H9 (cell line): ENCODE results near the gene DYNLRB1. TPM values are rescaled to one million over a fixed set of nuclear protein-coding genes. Genes with fewer than 3 reads are reported as not detected.

Source experiments
- DNase-seq: peaks from one replicate; pipeline ENCODE4 v3.0.0-alpha.2; 2017
- H2AFZ ChIP-seq: one replicate; pipeline ENCODE4 v1.6.1; 2013; ENCODE audit warnings: mild to moderate bottlenecking, low read length, control low read depth, moderate library complexity
- H2AK5ac ChIP-seq: 2 replicates; pipeline ENCODE4 v1.6.1; 2013; ENCODE audit warnings: low read length, control low read depth, mixed read lengths; ENCODE audit not compliant: insufficient read length
- H2BK120ac ChIP-seq: one replicate; pipeline ENCODE4 v1.6.1; 2013; ENCODE audit warnings: low read depth, mild to moderate bottlenecking, low read length, control low read depth, inconsistent platforms; ENCODE audit not compliant: poor library complexity, severe bottlenecking
- H2BK12ac ChIP-seq: 2 replicates; pipeline ENCODE4 v1.6.1; 2013; ENCODE audit warnings: low read length, control low read depth, mixed read lengths, low read depth; ENCODE audit not compliant: insufficient read length
- H2BK15ac ChIP-seq: 2 replicates; pipeline ENCODE4 v1.6.1; 2013; ENCODE audit warnings: low read depth, low read length, control low read depth
- H2BK20ac ChIP-seq: one replicate; pipeline ENCODE4 v1.6.1; 2013; ENCODE audit warnings: low read depth, mild to moderate bottlenecking, low read length, control low read depth, inconsistent platforms; ENCODE audit not compliant: poor library complexity, severe bottlenecking
- H2BK5ac ChIP-seq: 2 replicates; pipeline ENCODE4 v1.6.1; 2013; ENCODE audit warnings: low read length, control low read depth, mixed read lengths; ENCODE audit not compliant: insufficient read length
- H3K14ac ChIP-seq: 2 replicates; pipeline ENCODE4 v1.6.1; 2013; ENCODE audit warnings: low read length, control low read depth; ENCODE audit not compliant: insufficient read depth
- H3K18ac ChIP-seq: 2 replicates; pipeline ENCODE4 v1.6.1; 2013; ENCODE audit warnings: low read depth, mild to moderate bottlenecking, mixed read lengths, low read length, control low read depth; ENCODE audit not compliant: insufficient read length
- H3K23ac ChIP-seq: 2 replicates; pipeline ENCODE4 v1.6.1; 2013; ENCODE audit warnings: low read length, control low read depth, mixed read lengths, low read depth; ENCODE audit not compliant: insufficient read length
- H3K23me2 ChIP-seq: 2 replicates; pipeline ENCODE4 v1.6.1; 2013; ENCODE audit warnings: low read depth, mild to moderate bottlenecking, mixed read lengths, low read length, control low read depth; ENCODE audit not compliant: insufficient read length, poor library complexity, severe bottlenecking
- H3K27ac ChIP-seq: 2 replicates; pipeline ENCODE4 v1.5.1; 2013; ENCODE audit warnings: low read length, control low read depth, mixed read lengths, low read depth; ENCODE audit not compliant: insufficient read length
- H3K27me3 ChIP-seq: 2 replicates; pipeline ENCODE4 v1.6.1; 2013; ENCODE audit warnings: low read length, control low read depth, inconsistent platforms; ENCODE audit not compliant: insufficient read depth
- H3K4ac ChIP-seq: 2 replicates; pipeline ENCODE4 v1.6.1; 2013; ENCODE audit warnings: low read depth, mild to moderate bottlenecking, control low read depth, inconsistent platforms, low read length, moderate library complexity
- H3K4me1 ChIP-seq: 2 replicates; pipeline ENCODE4 v1.6.1; 2013; ENCODE audit warnings: low read length, control low read depth, inconsistent platforms; ENCODE audit not compliant: insufficient read depth
- H3K4me2 ChIP-seq: 2 replicates; pipeline ENCODE4 v1.6.1; 2013; ENCODE audit warnings: low read length, control low read depth, mixed read lengths; ENCODE audit not compliant: insufficient read length, insufficient read depth
- H3K56ac ChIP-seq: 2 replicates; pipeline ENCODE4 v1.6.1; 2013; ENCODE audit warnings: low read depth, mild to moderate bottlenecking, mixed read lengths, low read length, control low read depth; ENCODE audit not compliant: insufficient read length
- H3K79me1 ChIP-seq: 2 replicates; pipeline ENCODE4 v1.6.1; 2013; ENCODE audit warnings: low read depth, mild to moderate bottlenecking, moderate library complexity, low read length, control low read depth, inconsistent platforms; ENCODE audit not compliant: insufficient read depth, poor library complexity, severe bottlenecking
- H3K79me2 ChIP-seq: 2 replicates; pipeline ENCODE4 v1.6.1; 2013; ENCODE audit warnings: low read length, control low read depth, inconsistent platforms; ENCODE audit not compliant: insufficient read depth
- H3K9ac ChIP-seq: 2 replicates; pipeline ENCODE4 v1.6.1; 2013; ENCODE audit warnings: low read length, control low read depth, mixed read lengths; ENCODE audit not compliant: insufficient read length; ENCODE audit errors: extremely low read depth
- H3K9me3 ChIP-seq: one replicate; pipeline ENCODE4 v1.6.1; 2013; ENCODE audit warnings: low read depth, low read length, inconsistent platforms; ENCODE audit not compliant: control insufficient read depth
- H3T11ph ChIP-seq: one replicate; pipeline ENCODE4 v1.6.1; 2013; ENCODE audit warnings: mild to moderate bottlenecking, low read length, control low read depth, inconsistent platforms
- H4K20me1 ChIP-seq: one replicate; pipeline ENCODE4 v1.6.1; 2013; ENCODE audit not compliant: control insufficient read depth, insufficient read length, insufficient read depth
- H4K5ac ChIP-seq: 2 replicates; pipeline ENCODE4 v1.6.1; 2013; ENCODE audit warnings: low read depth, mild to moderate bottlenecking, mixed read lengths, low read length, control low read depth; ENCODE audit not compliant: insufficient read length
- H4K8ac ChIP-seq: replicated peaks from 2 replicates; pipeline ENCODE4 v1.6.1; 2013; ENCODE audit warnings: low read length, control low read depth, mixed read lengths, low read depth; ENCODE audit not compliant: insufficient read length
- H4K91ac ChIP-seq: 2 replicates; pipeline ENCODE4 v1.6.1; 2013; ENCODE audit warnings: low read depth, mild to moderate bottlenecking, moderate library complexity, mixed read lengths, low read length, control low read depth; ENCODE audit not compliant: insufficient read length
- H3K27ac Mint-ChIP-seq, 3 experiments: 2 replicates in 2 of 3; 3 replicates in 1 of 3; pipeline ENCODE4 v1.8.0; 2020 to 2021; ENCODE audit warnings: mixed read lengths in 3 of 3, mild to moderate bottlenecking in 1 of 3, moderate library complexity in 1 of 3
- H3K27me3 Mint-ChIP-seq: 2 replicates; pipeline ENCODE4 v1.8.0; 2021; ENCODE audit warnings: low read depth, mild to moderate bottlenecking, moderate library complexity, mixed read lengths
- H3K36me3 Mint-ChIP-seq, 3 experiments: 2 replicates in 2 of 3; 3 replicates in 1 of 3; pipeline ENCODE4 v1.8.0; 2020 to 2021; ENCODE audit warnings: low read depth in 3 of 3, mixed read lengths in 3 of 3; ENCODE audit not compliant: insufficient read depth in 1 of 3
- H3K4me1 Mint-ChIP-seq, 2 experiments: 2 replicates each; pipeline ENCODE4 v1.8.0; 2020; ENCODE audit warnings: mixed read lengths in 2 of 2
- H3K4me3 Mint-ChIP-seq, 2 experiments: 2 replicates in 1 of 2; 3 replicates in 1 of 2; pipeline ENCODE4 v1.8.0; 2020 to 2021; ENCODE audit warnings: mild to moderate bottlenecking in 2 of 2, mixed read lengths in 2 of 2, moderate library complexity in 1 of 2
- H3K9me3 Mint-ChIP-seq, 2 experiments: 2 replicates in 1 of 2; 3 replicates in 1 of 2; pipeline ENCODE4 v1.8.0; 2020; ENCODE audit warnings: mild to moderate bottlenecking in 2 of 2, mixed read lengths in 2 of 2, moderate library complexity in 1 of 2
- WGBS: extraction: QIAGEN DNeasy Blood & Tissue Kit; methylation state at CpG from one replicate; pipeline ENCODE4 v1.1.7; 2013; ENCODE audit warnings: missing lambda C conversion rate, low lambda C conversion rate, mixed read lengths; ENCODE audit not compliant: insufficient read length; ENCODE audit errors: extremely low coverage; 5-methylcytosine and 5-hydroxymethylcytosine counted together
- total RNA-seq: library from RNA; stranded (reverse); gene quantifications from 2 replicates; pipeline ENCODE4 v1.2.1, GENCODE V29; 2021
- TF ChIP-seq, protein P1 (sequence below): fragments of 200-600 bp; sonication (generic); conservative IDR thresholded peaks from 3 replicates; pipeline ENCODE4 v1.8.0; 2021; ENCODE audit warnings: antibody characterized with exemption, mild to moderate bottlenecking

Gene DYNLRB1
- total RNA-seq, 1 experiment from 2014 or later = 200 TPM

DNA sequence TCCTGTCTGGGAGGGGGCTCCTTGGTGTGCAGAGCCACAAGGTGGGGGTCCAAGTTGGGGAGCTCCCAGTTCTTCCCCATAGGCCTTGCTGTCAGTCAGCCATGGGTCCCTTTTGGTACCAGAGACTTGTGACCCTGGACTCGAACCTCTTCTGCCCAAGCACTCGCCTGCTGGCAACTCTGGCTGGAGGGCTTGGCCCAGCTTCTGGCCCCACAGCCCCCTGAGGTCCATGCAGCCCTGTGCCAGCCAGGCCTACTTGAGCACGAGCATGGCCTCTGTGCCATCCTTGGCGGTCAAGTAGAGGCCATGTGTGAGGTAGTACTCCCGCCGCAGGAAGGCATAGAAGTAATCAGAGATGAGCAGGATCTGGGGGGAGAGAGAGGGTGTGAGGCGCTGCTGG is 44.4 kb downstream of the DYNLRB1 start:
- H4K8ac ChIP-seq = no peak overlapping the region
- TF ChIP-seq, protein P1, sequence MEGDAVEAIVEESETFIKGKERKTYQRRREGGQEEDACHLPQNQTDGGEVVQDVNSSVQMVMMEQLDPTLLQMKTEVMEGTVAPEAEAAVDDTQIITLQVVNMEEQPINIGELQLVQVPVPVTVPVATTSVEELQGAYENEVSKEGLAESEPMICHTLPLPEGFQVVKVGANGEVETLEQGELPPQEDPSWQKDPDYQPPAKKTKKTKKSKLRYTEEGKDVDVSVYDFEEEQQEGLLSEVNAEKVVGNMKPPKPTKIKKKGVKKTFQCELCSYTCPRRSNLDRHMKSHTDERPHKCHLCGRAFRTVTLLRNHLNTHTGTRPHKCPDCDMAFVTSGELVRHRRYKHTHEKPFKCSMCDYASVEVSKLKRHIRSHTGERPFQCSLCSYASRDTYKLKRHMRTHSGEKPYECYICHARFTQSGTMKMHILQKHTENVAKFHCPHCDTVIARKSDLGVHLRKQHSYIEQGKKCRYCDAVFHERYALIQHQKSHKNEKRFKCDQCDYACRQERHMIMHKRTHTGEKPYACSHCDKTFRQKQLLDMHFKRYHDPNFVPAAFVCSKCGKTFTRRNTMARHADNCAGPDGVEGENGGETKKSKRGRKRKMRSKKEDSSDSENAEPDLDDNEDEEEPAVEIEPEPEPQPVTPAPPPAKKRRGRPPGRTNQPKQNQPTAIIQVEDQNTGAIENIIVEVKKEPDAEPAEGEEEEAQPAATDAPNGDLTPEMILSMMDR = no peak
- H3K9me3 ChIP-seq = no peaks in the 10 kb centered on the region
- H4K5ac ChIP-seq = no peak overlapping the region
- H3K14ac ChIP-seq = no peak overlapping the region
- H3K23me2 ChIP-seq = peaks cover 4% of the 10 kb centered on the region
- no peak overlapping the region for H3K27ac Mint-ChIP-seq
- no peak overlapping the region for H3K23ac ChIP-seq
- no peak overlapping the region for H2BK12ac ChIP-seq
- no peaks in the 10 kb centered on the region for H3K9me3 Mint-ChIP-seq
- no peak overlapping the region for H2AFZ ChIP-seq
- H3K27ac ChIP-seq = no peak overlapping the region
- H3K4me2 ChIP-seq = no peak overlapping the region
- H4K20me1 ChIP-seq = no peaks in the 10 kb centered on the region
- no peak overlapping the region for H2BK20ac ChIP-seq
- no peak overlapping the region for H2AK5ac ChIP-seq
- H3K56ac ChIP-seq = no peak overlapping the region
- peaks cover 0 to 2% (median 0%) of the 10 kb centered on the region in 3 experiments; a peak in 1 of 7 replicates for H3K36me3 Mint-ChIP-seq
- no peak for DNase-seq
- no peak overlapping the region for H3K4ac ChIP-seq
- H3K9ac ChIP-seq = no peak overlapping the region
- peaks cover 7 to 9% of the 10 kb centered on the region in 2 experiments for H3K4me1 Mint-ChIP-seq
- no peak overlapping the region for H3K18ac ChIP-seq
- H3K4me3 Mint-ChIP-seq = no peak overlapping the region
- no peaks in the 10 kb centered on the region for H3K27me3 ChIP-seq
- no CpG with 5 or more reads among the region's 7 CpGs for WGBS
- H2BK5ac ChIP-seq = no peak overlapping the region
- H4K91ac ChIP-seq = no peak overlapping the region
- H3K4me1 ChIP-seq = no peaks in the 10 kb centered on the region
- H3K79me1 ChIP-seq = no peaks in the 10 kb centered on the region
- no peak overlapping the region for H2BK15ac ChIP-seq
- peaks cover 5% of the 10 kb centered on the region for H3K27me3 Mint-ChIP-seq
- no peaks in the 10 kb centered on the region for H3K79me2 ChIP-seq
- H3T11ph ChIP-seq = no peak overlapping the region
- no peak overlapping the region for H2BK120ac ChIP-seq
